HG03175 (cell line): ENCODE data around the gene USP49.

Experiments
- ATAC-seq: cut with Tn5 transposase; IDR thresholded peaks from one replicate; pipeline ENCODE4 v1.9.1; 2021; ENCODE audit warnings: mild to moderate bottlenecking, moderate library complexity; ENCODE audit not compliant: unreplicated experiment

Gene USP49

DNA sequence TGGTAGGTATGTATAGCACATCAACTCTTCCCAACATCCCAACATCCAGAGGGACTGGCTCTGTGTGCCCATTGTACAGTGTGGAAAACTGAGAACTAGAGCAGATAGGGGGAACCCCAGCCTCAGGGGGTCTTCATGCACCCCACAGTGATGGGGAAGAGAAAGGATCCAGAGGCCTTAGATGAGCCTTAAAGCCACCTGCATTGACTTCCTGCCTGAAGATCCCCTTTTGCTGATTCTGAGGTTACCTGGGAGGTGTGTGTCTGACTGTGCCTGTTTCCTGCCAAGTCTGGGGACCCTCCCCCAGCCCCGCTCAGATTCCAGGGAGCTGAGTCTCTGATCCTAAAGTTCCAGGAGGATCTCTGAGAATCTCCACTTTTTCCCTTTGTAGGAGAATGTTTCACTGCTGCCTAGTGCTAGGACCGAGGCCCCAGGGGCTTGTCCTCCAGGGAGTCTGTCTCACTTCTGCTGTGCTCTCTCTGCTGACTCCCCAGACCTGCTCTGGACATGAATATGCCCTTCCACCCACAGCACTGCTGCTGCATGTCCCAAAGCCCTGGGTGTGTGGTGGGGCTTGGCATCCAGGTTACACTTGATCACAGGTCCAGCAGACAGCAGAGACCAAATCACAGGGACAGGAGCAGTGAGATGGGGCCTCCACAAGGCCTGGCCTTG, 135.1 kb downstream of the USP49 start:
- no peak for ATAC-seq

DNA sequence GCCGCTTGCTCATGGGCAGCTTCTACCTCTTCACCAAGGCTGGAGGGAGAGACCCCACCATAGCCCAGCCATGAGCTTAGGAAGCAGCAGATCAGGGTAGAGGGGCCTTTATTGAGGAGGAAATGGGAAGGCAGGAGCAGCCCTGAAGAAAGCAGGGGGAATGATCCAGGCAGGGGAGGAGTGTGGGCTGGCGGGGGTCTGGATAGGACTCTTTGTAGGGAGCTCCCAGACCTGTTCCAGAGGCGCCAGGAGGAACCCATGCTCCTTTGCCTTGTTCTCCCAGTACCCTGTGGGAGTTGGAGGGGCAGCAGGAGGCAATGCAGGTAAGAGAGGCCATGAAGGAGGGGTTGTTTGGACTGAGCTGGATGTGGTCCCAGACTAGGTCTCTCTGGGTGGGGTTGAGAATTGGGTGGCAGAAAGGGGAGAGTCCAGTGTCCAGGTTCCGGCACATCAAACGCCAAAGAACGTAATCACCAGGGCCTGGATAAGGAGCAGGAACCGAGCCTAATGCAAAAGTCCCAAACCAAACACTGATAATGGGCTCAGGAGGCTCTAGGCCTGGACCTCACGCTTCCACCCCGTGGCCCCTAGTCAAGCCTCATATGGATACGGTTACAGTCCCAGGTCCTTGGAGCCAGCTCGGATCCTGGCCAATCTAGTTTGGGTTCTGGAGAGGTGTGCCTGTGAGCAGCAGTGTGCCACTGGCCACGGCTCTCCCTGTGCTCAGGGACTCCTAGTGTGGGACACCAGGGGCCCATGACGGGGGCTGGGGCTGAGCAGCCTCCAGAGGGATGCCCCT, 135.9 kb downstream of the USP49 start:
- ATAC-seq: no peak

DNA sequence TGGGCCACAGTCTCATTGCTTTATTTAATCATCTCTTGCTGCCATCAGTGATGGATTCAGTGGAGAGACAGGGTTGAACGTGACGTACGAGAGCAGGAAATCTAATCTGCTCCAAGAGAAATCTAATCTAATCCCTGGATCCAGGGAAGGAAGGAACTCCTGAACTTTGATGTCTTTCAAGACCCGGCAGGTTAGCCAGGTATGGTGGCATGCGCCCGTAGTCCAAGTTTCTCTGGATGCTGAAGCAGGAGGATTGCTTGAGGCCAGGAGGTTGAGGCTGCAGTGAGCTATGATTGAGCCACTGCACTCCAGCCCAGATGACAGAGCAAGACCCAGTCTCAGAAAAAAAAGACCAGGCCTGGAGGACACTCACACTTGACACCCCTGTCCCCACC, 136.5 kb downstream of the USP49 start:
- ATAC-seq: no peak

DNA sequence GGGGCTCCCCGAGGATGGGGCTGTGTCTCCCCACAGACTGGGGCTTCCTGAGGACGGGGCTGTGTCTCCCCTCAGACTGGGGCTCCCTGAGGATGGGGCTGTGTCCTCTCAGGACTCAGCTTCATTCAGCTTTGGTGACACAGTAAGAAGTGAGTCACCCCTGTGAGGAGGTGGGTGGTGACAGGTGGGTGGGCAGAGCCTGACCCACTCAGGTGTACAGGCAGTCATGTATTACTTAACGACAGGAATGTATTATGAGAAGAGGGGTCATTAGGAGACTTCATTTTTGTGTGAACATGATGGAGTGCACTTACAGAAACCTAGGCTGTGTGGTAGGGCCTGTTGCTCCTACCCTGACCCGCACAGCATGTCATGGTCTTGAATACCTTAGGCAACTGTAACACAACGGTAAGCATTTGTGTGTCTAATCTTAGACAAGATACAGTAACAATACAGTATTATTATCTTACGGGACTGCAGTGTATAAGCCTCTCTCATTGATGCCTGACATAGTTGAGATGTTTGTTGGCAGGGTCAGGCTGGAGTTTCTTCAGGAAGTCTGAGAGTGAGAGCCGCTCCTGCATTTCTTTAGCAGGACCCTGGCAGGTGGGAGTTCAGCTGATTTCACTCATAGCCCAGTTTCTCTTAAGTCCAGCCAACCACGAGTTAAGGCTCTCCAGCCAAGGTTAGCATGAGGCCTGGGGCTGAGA, 137.1 kb downstream of the USP49 start:
- no peak for ATAC-seq

DNA sequence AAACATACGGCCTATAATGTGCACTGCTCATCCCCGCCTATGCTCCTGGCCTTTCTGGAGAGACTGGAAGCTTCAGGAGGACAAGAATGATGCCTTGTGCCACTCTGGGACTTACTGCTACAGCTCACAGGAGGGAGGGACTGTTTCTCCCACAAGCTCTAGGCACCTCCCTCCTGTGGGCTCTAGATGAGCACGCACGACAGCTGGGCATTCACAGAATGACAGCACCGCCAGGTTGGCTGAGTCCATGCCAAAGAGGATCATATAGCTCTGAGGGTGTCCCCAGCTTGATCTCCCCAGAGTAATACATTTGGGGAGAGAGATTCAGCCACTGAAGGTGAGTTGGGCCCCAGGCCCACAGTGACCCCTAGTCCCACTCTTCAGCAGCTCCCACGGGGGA, 137.9 kb downstream of the USP49 start:
- no peak for ATAC-seq

DNA sequence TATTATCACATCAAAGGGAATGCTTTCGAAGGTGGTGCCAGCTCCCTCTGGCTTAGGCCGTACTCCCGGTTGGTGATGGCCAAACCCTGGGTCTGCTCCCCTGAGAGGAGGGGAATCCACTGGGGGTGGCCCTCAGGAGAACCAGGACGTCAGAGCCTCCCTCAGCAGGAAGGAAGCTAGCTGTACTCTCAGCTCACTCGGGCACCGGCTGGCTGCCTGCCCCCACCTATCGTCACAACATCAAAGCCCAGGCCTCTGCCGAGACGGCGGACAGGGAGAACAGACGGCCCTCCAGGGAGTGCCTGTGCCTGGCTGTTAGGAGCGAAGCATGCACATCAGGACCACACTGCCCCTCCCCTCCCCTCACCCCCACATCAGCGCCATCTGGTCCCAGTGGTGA, 138.8 kb downstream of the USP49 start:
- ATAC-seq: no peak

DNA sequence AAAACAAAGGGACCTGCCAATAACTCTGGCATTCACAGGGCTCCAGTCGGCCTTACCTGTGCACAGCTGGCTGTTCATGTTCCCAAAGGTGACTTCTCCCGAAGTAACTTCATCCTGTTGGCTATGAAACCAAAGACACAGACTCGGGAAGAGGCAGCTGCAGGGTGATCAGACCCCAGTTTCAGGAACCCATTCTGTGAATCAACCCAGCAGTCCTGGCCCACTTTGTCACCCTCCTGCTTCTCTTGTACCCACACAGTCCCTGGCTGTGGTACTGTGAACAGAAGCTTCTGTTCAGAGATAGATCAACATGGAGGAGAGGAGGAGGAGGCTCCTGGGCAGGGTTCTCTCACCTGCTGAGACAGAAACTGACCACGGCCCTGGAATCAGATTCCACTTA, 139.3 kb downstream of the USP49 start:
- ATAC-seq: no peak

DNA sequence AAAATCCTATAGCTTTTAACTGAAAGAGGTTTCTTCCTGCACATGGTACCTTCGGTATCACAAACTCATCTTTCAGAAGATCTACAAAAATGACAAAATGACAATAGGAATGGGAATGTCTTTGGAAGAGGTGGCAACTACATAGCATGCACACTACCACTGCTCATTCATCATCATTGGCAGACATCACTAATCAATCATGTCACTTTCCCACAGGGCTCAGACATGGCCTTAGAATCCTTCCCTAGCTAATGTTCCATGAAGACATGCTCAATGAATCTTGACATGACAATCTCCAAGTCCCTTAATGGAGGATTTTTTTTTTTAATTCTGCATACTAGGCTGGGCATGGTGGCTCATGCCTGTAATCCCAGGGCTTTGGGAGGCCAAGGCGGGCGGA, 144.8 kb downstream of the USP49 start:
- no peak for ATAC-seq

DNA sequence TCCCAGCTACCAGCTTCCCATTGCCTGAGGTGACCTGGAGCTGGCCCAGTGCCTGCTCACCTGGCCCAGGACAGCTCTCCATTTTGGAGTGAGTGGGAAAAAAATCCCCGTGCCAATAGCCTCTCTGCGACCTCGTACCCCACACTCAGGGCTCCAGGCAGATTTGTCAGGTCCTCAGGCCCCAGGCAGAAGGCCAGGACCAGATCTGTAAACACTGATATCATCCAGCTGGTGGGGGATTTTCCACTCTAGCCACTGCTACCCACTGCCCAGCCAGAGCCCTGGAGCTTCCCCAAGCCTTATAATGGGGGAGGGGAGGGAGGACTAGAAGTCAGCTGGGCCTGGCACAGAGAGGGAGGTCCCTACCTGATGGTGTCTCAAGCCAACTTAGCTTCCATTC, 146.6 kb downstream of the USP49 start:
- ATAC-seq: no peak

DNA sequence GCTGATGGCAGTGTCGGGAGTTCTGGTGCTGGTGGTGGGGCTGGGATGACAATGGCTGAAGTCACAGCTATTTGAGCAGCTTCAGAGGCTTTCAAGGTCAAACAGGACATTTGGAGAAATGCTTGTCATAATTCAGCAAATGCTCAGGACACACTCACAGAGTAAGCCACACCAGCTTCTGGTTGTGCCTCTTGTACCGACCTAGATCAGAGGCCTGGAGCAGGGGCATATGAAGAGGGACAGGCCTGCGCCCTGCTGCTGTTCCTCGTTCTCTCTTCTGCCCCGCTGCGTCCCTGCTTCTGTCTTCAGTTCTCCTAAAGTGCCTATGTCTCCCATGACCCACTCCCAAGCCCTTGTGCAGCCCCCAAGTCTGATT, 147.1 kb downstream of the USP49 start:
- no peak for ATAC-seq

DNA sequence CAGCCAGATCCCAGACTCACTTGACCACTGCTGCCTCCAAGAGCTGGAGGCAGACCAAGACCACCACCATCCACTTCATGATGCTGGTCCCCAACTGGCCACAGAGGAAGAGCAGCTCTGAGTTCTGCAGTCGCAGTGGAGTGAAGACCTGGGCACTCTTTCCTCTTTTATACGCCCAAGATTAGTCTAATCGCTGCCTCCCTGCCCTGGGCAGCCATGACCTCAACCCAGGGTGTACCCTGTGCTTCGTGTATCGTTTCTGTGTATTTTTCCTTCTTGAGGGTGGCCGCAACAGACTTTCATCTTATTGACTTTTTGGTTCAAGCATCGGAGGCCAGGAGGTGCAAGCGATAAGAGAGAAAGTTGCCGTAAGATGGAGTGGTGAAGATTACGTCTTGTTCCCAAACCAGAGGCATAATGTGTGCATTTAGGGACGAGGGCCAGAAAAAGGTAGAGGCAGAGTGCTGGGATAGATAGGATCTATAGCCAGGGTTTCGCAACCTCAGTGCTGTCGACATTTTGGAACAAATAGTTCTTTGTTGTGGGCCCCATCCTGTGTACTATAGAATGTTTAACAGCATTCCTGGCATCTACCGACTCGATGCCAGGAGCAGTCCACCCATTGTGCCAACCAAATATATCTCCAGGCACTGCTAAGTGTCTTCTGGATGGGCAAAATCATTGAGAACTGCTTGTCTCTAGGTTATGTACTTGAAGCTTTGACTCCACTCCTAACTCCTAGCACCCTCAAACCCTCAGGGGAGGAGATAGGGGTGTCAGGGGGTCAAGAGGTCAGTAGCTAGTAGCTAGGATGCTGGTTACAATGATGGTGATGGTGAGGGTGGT, 147.7 kb downstream of the USP49 start, which contains the start of gene PGC:
Gene PGC, minus strand, starts transcription at position 142 of the 846 bp plus-strand sequence. Its CDS starts 63 bp downstream, at position 79.
- ATAC-seq: no peak

DNA sequence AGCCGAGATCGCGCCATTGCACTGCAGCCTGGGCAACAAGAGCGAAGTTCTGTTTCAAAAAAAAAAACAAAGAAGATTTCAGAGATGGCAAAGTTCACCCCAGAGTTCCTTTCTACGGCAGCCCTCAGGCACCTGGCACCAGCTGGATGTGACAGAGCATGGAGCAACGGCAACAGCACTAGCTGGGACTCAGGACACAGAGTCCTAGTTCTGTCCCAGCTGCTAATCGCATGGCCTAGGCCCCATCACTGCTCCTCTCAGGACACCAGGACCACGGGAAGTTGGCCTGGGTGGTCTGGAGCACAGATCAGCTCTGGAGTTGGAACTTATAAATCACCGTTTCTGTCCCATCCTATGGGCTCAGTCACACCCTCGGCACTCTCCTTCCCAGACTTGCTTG, 149.1 kb downstream of the USP49 start:
- ATAC-seq: no peak

DNA sequence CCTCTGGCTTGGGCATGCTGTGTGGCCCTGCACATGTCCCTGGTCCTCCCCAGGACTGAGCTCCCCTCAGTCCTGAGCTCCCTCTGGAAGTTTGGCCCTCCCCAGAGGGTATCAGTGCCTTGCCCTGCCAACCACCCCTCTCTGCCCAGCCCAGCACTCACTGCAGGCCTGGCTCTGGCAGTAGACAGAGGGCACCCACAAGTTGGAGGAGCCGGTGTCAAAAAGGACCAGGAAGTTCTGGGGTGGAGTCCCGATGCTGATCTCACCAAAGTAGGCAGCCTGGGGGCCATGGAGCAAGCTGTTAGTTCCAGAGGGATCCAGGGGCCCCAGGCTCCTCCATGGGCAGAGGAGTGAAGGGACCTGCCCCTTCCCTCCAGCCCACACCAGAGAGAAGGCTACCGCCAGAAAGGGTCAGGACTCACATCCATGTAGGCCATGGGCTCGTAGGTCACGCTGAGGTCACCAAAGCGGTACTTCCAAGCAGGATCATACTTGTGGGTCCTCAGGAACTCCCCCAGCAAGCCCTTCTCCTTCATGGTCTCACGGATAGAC, 150.9 kb downstream of the USP49 start:
- no peak for ATAC-seq

DNA sequence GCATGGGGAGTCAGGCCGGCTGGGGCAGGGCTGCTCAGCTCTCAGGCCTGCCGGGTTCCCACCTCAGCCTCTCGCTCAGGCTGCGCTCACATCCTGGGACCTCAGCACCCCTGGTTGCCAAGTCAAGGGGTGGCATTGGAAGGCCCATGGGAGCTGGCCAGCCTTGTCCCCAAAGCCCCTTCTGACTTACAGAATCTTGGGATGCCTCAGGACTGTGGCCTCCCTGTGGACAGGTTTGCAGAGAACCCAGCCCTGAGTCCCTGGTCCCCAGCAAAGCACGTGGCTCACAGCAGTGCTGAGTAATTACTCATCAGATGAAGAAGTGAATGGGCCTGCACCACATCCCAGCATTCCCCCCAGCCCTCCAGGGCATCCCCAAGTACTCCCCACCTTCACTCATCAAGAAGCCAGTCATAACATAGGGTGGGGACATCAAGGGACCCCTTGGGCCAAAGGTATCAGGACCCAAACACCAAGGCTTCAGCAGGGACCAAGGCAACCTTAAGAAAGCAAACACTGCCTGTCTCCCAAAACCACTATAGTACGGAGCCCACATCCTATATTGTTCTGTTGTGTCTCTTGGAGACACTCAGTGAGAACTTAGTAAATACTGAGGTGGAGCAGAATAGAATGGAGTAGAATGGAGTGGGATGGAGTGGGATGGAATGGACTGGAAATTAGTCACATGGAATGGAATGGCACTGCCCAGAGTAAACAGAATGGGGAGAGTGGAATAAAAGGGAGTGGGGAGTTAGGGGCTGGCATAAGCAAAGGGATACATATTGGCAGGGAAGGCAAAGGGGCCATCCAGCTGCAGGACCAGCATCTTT, 151.6 kb downstream of the USP49 start:
- no peak for ATAC-seq

DNA sequence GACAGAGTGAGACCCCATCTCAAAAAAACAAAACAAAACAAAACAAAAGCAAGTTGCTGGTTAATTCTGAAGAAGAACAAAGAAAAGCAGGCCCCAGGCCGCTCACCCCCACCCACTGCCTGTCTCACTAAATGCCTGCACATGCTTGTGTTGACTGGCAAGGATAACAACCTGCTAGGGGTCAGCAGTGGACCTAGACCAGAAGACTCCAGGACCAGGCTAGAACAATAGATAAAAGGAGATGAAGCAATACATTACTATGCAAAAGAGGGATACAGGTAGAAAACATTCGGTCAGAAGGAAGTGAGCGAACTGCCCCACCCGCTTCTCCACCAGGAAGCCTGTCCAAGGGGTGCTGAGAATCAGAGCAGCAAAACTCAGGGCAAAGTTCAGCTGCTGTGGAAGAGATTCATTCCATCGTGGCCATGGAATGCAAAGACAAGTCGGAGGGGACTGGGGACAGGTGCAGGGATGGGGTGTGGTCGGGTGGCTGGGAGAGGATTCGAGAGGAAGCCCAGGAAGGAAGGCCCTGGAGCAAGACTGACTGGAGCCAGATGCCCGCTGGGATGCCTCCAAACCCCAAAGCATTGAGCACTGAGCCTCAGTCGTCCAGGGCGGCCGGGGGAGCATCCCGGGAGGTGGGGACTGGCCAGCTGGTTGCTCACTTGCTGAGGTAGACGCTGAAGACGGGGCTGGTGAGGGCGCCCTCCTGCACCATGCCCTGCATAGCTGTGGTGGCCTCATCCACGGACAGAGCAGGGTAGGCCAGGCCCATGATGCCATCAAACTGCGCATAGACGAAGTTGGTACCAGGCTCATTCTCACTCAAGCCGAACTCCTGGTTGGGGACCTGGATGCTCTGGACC, 153.3 kb downstream of the USP49 start:
- no peak for ATAC-seq

DNA sequence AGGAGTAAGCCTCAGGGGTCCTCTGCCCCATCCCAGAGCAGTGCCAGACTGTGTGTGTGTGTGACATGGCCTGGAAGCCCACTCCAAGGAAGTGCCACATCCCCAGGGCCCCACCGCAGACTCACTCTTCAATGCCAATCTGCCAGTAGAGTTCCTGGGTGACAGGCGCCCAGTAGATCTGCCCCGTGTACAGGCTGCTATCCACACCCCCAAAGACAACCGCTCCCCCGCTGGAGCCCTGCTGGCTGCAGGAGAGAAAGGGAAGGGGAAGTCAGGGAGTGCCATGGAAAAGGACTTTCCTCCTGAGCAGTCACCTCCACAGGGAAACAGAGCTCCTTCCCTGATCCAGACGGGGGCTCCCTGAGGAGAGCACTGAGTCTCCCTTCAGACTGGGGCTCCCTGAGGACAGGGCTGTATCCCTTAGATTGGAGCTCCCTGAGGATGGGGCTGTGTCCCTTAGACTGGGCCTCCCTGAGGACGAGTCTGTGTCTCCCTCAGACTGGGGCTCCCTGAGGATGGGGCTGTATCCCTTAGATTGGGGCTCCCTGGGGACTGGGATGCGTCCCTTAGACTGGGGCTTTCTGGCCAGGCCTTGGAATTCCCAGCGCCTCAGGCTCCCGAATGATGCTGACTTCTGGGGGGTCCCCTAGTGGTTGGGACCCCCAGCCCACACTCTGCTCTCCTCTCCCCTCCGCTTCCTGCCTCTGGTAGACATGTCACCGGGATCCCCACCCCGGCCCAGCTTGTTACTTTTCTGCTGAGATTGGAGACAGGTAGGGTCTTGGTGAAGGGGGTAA, 154.6 kb downstream of the USP49 start:
- no peak for ATAC-seq
